SK-N-SH treated with all-trans-retinoic acid at 6 μM for 48 hours (cell line): ENCODE results near the gene LCE1E.

Source experiments
- ATAC-seq: fragments of 200-7000 bp; cut with Tn5 transposase; 3 replicates; pipeline ENCODE4 v1.9.1; 2020; ENCODE audit warnings: mild to moderate bottlenecking, moderate library complexity
- ARNTL ChIP-seq: fragments of 450-650 bp; formaldehyde crosslinking; IDR thresholded peaks from 2 replicates; pipeline ENCODE4 v1.5.0; 2020; ENCODE audit warnings: low read depth, mild to moderate bottlenecking, moderate library complexity, borderline replicate concordance
- BACH2 ChIP-seq: fragments of 250-450 bp; sonication (Bioruptor Pico); IDR thresholded peaks from 2 replicates; pipeline ENCODE4 v1.9.0; 2021; ENCODE audit warnings: mild to moderate bottlenecking, borderline replicate concordance
- CREB5 ChIP-seq: fragments of 250-450 bp; sonication (Bioruptor Pico); IDR thresholded peaks from 2 replicates; pipeline ENCODE4 v1.5.1; 2020; ENCODE audit warnings: low read depth, mild to moderate bottlenecking, moderate library complexity
- CSDC2 ChIP-seq: fragments of 250-450 bp; sonication (Bioruptor Pico); IDR thresholded peaks from 2 replicates; pipeline ENCODE4 v1.5.0; 2020; ENCODE audit warnings: mild to moderate bottlenecking, moderate library complexity
- GLIS3 ChIP-seq: fragments of 250-450 bp; sonication (Bioruptor Pico); IDR thresholded peaks from 2 replicates; pipeline ENCODE4 v1.5.0; 2020; ENCODE audit warnings: mild to moderate bottlenecking, moderate library complexity
- ISL1 ChIP-seq: fragments of 250-450 bp; sonication (Bioruptor Pico); IDR thresholded peaks from 2 replicates; pipeline ENCODE4 v2.1.2; 2022; ENCODE audit warnings: mild to moderate bottlenecking, moderate library complexity
- POU6F1 ChIP-seq: fragments of 250-450 bp; sonication (Bioruptor Pico); IDR thresholded peaks from 2 replicates; pipeline ENCODE4 v1.8.0; 2021; ENCODE audit warnings: low read depth, mild to moderate bottlenecking, moderate library complexity, borderline replicate concordance
- PPARA ChIP-seq: fragments of 250-450 bp; sonication (Bioruptor Pico); IDR thresholded peaks from 2 replicates; pipeline ENCODE4 v1.5.0; 2020; ENCODE audit warnings: mild to moderate bottlenecking, borderline replicate concordance
- TCF4 ChIP-seq: fragments of 250-450 bp; sonication (Bioruptor Pico); IDR thresholded peaks from 2 replicates; pipeline ENCODE4 v1.8.0; 2021; ENCODE audit warnings: mild to moderate bottlenecking, moderate library complexity, borderline replicate concordance
- TOX ChIP-seq: fragments of 250-450 bp; sonication (Bioruptor Pico); IDR thresholded peaks from 2 replicates; pipeline ENCODE4 v1.8.0; 2021; ENCODE audit warnings: mild to moderate bottlenecking, moderate library complexity, borderline replicate concordance
- TSHZ2 ChIP-seq: fragments of 250-450 bp; sonication (Bioruptor Pico); IDR thresholded peaks from 2 replicates; pipeline ENCODE4 v1.5.0; 2020; ENCODE audit warnings: mild to moderate bottlenecking, moderate library complexity
- ZC3H10 ChIP-seq: fragments of 250-450 bp; sonication (Bioruptor Pico); IDR thresholded peaks from 2 replicates; pipeline ENCODE4 v1.5.1; 2021; ENCODE audit warnings: mild to moderate bottlenecking, moderate library complexity
- ZFP30 ChIP-seq: fragments of 450-650 bp; formaldehyde crosslinking; IDR thresholded peaks from 2 replicates; pipeline ENCODE4 v1.5.0; 2022; ENCODE audit warnings: mild to moderate bottlenecking, moderate library complexity
- ZNF565 ChIP-seq: fragments of 450-650 bp; formaldehyde crosslinking; conservative IDR thresholded peaks from 2 replicates; pipeline ENCODE4 v1.5.0; 2020; ENCODE audit warnings: low read depth, mild to moderate bottlenecking, moderate library complexity
- ZNF70 ChIP-seq: fragments of 450-650 bp; formaldehyde crosslinking; IDR thresholded peaks from 2 replicates; pipeline ENCODE4 v1.5.0; 2020; ENCODE audit warnings: mild to moderate bottlenecking, moderate library complexity
- ZNF8 ChIP-seq: fragments of 450-650 bp; formaldehyde crosslinking; IDR thresholded peaks from 2 replicates; pipeline ENCODE4 v1.5.0; 2020; ENCODE audit warnings: mild to moderate bottlenecking, moderate library complexity
- TF ChIP-seq, protein P1 (sequence below): fragments of 250-450 bp; sonication (Bioruptor Pico); IDR thresholded peaks from 2 replicates; pipeline ENCODE4 v1.8.0; 2020; ENCODE audit warnings: mild to moderate bottlenecking, moderate library complexity, borderline replicate concordance
- TF ChIP-seq, protein P2 (sequence below): fragments of 250-450 bp; sonication (Bioruptor Pico); IDR thresholded peaks from 2 replicates; pipeline ENCODE4 v1.5.1; 2021; ENCODE audit warnings: mild to moderate bottlenecking, moderate library complexity

LCE1E gene

GRCh38 chr1:152774875-152775274 lies 11.2 kb upstream of the LCE1E start, which contains the start of gene LCE1F:
Gene LCE1F, plus strand, starts transcription at chr1:152775140. Its CDS starts 1,232 bp downstream, at chr1:152776372.
- no peak for TF ChIP-seq ZFP30
- TF ChIP-seq, protein P1, sequence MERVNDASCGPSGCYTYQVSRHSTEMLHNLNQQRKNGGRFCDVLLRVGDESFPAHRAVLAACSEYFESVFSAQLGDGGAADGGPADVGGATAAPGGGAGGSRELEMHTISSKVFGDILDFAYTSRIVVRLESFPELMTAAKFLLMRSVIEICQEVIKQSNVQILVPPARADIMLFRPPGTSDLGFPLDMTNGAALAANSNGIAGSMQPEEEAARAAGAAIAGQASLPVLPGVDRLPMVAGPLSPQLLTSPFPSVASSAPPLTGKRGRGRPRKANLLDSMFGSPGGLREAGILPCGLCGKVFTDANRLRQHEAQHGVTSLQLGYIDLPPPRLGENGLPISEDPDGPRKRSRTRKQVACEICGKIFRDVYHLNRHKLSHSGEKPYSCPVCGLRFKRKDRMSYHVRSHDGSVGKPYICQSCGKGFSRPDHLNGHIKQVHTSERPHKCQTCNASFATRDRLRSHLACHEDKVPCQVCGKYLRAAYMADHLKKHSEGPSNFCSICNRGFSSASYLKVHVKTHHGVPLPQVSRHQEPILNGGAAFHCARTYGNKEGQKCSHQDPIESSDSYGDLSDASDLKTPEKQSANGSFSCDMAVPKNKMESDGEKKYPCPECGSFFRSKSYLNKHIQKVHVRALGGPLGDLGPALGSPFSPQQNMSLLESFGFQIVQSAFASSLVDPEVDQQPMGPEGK (CRISPR knock-in tag): no peak
- TF ChIP-seq ZNF70 (CRISPR knock-in tag): no peak
- TF ChIP-seq POU6F1 (CRISPR knock-in tag): no peak
- TF ChIP-seq TCF4: no peak
- TF ChIP-seq ZC3H10 (CRISPR knock-in tag): no peak
- no peak for TF ChIP-seq CREB5 (CRISPR knock-in tag)
- TF ChIP-seq BACH2: no peak
- TF ChIP-seq ZNF565 (CRISPR knock-in tag): no peak
- TF ChIP-seq, protein P2, sequence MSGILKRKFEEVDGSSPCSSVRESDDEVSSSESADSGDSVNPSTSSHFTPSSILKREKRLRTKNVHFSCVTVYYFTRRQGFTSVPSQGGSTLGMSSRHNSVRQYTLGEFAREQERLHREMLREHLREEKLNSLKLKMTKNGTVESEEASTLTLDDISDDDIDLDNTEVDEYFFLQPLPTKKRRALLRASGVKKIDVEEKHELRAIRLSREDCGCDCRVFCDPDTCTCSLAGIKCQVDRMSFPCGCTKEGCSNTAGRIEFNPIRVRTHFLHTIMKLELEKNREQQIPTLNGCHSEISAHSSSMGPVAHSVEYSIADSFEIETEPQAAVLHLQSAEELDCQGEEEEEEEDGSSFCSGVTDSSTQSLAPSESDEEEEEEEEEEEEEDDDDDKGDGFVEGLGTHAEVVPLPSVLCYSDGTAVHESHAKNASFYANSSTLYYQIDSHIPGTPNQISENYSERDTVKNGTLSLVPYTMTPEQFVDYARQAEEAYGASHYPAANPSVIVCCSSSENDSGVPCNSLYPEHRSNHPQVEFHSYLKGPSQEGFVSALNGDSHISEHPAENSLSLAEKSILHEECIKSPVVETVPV (CRISPR knock-in tag): no peak
- TF ChIP-seq TOX (CRISPR knock-in tag): no peak
- no peak for TF ChIP-seq TSHZ2 (CRISPR knock-in tag)
- TF ChIP-seq CSDC2 (CRISPR knock-in tag): no peak
- no peak for TF ChIP-seq ZNF8 (CRISPR knock-in tag)
- no peak for TF ChIP-seq ISL1
- no peak for TF ChIP-seq GLIS3 (CRISPR knock-in tag)
- ATAC-seq: no peak

DNA sequence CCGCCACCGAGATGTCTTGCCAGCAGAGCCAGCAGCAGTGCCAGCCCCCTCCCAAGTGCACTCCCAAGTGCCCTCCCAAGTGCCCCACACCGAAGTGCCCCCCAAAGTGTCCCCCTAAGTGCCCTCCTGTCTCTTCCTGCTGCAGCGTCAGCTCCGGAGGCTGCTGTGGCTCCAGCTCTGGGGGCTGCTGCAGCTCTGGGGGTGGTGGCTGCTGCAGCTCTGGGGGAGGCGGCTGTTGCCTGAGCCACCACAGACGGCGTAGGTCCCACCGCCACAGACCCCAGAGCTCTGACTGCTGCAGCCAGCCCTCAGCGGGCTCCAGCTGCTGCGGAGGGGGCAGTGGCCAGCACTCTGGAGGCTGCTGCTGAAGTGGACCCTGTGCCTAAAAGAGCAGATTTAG lies 9.7 kb upstream of the LCE1E start:
- TF ChIP-seq, protein P2 (CRISPR knock-in tag): no peak
- TF ChIP-seq PPARA (CRISPR knock-in tag) (no peak), ISL1 (no peak)
- TF ChIP-seq, all 23 proteins: peak for 0
- no peak for ATAC-seq

GRCh38 chr1:152777510-152778137 lies 8.4 kb upstream of the LCE1E start:
- TF ChIP-seq ZFP30 (no peak), GLIS3 (CRISPR knock-in tag) (no peak), ZNF8 (CRISPR knock-in tag) (no peak), PPARA (CRISPR knock-in tag) (no peak), POU6F1 (CRISPR knock-in tag) (no peak), ARNTL (CRISPR knock-in tag) (no peak), BACH2 (no peak)
- TF ChIP-seq, protein P1 (CRISPR knock-in tag): no peak
- TF ChIP-seq, protein P2 (CRISPR knock-in tag): no peak
- ATAC-seq: peak; percentile 63
